Measurements from ENCODE around the gene GSTA2.

- TF ChIP-seq POLR2AphosphoS5 (IDR thresholded peaks at IDR 0.05), result no peak
- no peak for TF ChIP-seq CTCF (IDR thresholded peaks at IDR 0.05)
- no peak for TF ChIP-seq EP300 (IDR thresholded peaks at IDR 0.05)
These were observed 17.5 kb downstream of the GSTA2 start for GRCh38 chr6:52745764-52746201.

Measured in gastroesophageal sphincter (tissue), 3 donors.